Calu3 (cell line): Measurements from ENCODE around the gene OR1D2. TPM values are rescaled to one million over a fixed set of nuclear protein-coding genes. Genes with fewer than 3 reads are reported as not detected.
"Not testable (repeated sequence)": the region's sequence is repeated elsewhere in the genome, so short reads cannot be mapped to it uniquely, and the experiment has no call there.

Source experiments
- Bru-seq: library from RNA; stranded (reverse); fragments of 400-500 nt; gene quantifications from one replicate; lab custom pipeline; 2021; lab: Mats Ljungman, UMichigan
- BruChase-seq, 2 experiments: library from RNA; stranded (reverse); fragments of 400-500 nt; gene quantifications; one replicate each; lab custom pipeline; 2021; lab: Mats Ljungman, UMichigan
- BruUV-seq: library from RNA; stranded (reverse); fragments of 400-500 nt; replicated peaks from 2 replicates; lab custom pipeline; 2021; lab: Mats Ljungman, UMichigan
- CTCF ChIA-PET: fragments of 300-600 bp; sonication (Branson Sonifier 250); formaldehyde crosslinking; loops from one replicate; lab custom pipeline; 2022; ENCODE audit warnings: antibody characterized with exemption; lab: Charles Lee
- DNase-seq: peaks from one replicate; pipeline ENCODE4 v3.0.0; 2022
- H3K27ac Mint-ChIP-seq: one replicate; pipeline ENCODE4 v1.8.0; 2022; ENCODE audit warnings: mixed read lengths; ENCODE audit not compliant: unreplicated experiment
- H3K27me3 Mint-ChIP-seq: one replicate; pipeline ENCODE4 v1.8.0; 2022; ENCODE audit warnings: mixed read lengths; ENCODE audit not compliant: unreplicated experiment
- H3K36me3 Mint-ChIP-seq: one replicate; pipeline ENCODE4 v1.8.0; 2022; ENCODE audit warnings: mild to moderate bottlenecking, moderate library complexity, mixed read lengths; ENCODE audit not compliant: insufficient read depth, unreplicated experiment
- H3K4me1 Mint-ChIP-seq: one replicate; pipeline ENCODE4 v1.8.0; 2022; ENCODE audit warnings: mild to moderate bottlenecking, low read depth, mixed read lengths; ENCODE audit not compliant: unreplicated experiment
- H3K4me3 Mint-ChIP-seq: one replicate; pipeline ENCODE4 v1.8.0; 2022; ENCODE audit warnings: mild to moderate bottlenecking, low read depth, moderate library complexity, mixed read lengths; ENCODE audit not compliant: unreplicated experiment
- H3K9me3 Mint-ChIP-seq: one replicate; pipeline ENCODE4 v1.8.0; 2022; ENCODE audit warnings: low read depth, mixed read lengths; ENCODE audit not compliant: unreplicated experiment
- intact Hi-C: fragments of 100-400 bp; cut with micrococcal nuclease; formaldehyde crosslinking; loops from one replicate; pipeline ENCODE4 v1.10.0; 2022; ENCODE audit not compliant: unreplicated experiment
- long read RNA-seq: library from polyadenylated mRNA; stranded (forward); transcript quantifications from one replicate; pipeline ENCODE4 v2.0.0, GENCODE V29; 2022
- total RNA-seq: library from RNA; stranded (reverse); gene quantifications from 2 replicates; pipeline ENCODE4 v1.2.3, GENCODE V29; 2022
- TF ChIP-seq, protein P1 (sequence below): fragments of 200-600 bp; IDR thresholded peaks from one replicate; pipeline ENCODE4 v1.8.0; 2022; ENCODE audit warnings: antibody characterized with exemption; ENCODE audit not compliant: unreplicated experiment

Gene OR1D2, protein sequence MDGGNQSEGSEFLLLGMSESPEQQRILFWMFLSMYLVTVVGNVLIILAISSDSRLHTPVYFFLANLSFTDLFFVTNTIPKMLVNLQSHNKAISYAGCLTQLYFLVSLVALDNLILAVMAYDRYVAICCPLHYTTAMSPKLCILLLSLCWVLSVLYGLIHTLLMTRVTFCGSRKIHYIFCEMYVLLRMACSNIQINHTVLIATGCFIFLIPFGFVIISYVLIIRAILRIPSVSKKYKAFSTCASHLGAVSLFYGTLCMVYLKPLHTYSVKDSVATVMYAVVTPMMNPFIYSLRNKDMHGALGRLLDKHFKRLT
- total RNA-seq (not detected in 2 replicates), Bru-seq, nascent RNA (not detected), BruChase-seq, experiment 1, labeled RNA remaining after a 6-hour chase (not detected), BruChase-seq, experiment 2, labeled RNA remaining after a 2-hour chase (not detected)
- long read RNA-seq, result 0 reads

DNA sequence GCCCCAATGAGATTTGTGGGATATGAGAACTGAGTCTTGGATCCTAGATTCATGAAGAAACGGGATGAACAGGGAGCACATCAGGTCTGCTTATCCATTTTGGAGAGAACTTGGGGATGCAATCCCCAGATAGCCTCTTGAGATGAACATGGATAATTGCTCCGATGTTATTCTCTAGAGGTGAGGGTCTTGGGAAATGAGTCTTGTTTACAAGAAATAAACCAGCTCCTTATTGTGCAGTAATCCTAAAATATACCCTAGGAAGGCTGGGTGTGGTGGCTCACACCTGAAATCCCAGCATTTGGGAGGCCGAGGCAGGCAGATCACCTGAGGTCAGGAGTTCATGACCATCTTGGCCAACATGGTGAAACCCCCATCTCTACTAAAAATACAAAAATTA lies at the start of gene OR1D2:
Gene OR1D2 (minus strand): TSS at position 101 of the 400 bp plus-strand sequence. CDS start 11,426 bp downstream, outside the sequence.
- H3K4me3 Mint-ChIP-seq, result no peak within 1 kb of the TSS
- H3K4me1 Mint-ChIP-seq, result no peaks in the 10 kb centered on the region
- no peak within 1 kb of the TSS for H3K27ac Mint-ChIP-seq
- CTCF ChIA-PET, result no interaction called here
- no peak for DNase-seq
- H3K27me3 Mint-ChIP-seq, result peaks cover 84% of the 10 kb centered on the region
- H3K36me3 Mint-ChIP-seq, result no peaks in the 10 kb centered on the region
- intact Hi-C loops, result no loop called here
- H3K9me3 Mint-ChIP-seq, result peaks cover 3% of the 10 kb centered on the region
- BruUV-seq, result no TSS peak
- TF ChIP-seq, protein P1, sequence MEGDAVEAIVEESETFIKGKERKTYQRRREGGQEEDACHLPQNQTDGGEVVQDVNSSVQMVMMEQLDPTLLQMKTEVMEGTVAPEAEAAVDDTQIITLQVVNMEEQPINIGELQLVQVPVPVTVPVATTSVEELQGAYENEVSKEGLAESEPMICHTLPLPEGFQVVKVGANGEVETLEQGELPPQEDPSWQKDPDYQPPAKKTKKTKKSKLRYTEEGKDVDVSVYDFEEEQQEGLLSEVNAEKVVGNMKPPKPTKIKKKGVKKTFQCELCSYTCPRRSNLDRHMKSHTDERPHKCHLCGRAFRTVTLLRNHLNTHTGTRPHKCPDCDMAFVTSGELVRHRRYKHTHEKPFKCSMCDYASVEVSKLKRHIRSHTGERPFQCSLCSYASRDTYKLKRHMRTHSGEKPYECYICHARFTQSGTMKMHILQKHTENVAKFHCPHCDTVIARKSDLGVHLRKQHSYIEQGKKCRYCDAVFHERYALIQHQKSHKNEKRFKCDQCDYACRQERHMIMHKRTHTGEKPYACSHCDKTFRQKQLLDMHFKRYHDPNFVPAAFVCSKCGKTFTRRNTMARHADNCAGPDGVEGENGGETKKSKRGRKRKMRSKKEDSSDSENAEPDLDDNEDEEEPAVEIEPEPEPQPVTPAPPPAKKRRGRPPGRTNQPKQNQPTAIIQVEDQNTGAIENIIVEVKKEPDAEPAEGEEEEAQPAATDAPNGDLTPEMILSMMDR, result no peak

DNA sequence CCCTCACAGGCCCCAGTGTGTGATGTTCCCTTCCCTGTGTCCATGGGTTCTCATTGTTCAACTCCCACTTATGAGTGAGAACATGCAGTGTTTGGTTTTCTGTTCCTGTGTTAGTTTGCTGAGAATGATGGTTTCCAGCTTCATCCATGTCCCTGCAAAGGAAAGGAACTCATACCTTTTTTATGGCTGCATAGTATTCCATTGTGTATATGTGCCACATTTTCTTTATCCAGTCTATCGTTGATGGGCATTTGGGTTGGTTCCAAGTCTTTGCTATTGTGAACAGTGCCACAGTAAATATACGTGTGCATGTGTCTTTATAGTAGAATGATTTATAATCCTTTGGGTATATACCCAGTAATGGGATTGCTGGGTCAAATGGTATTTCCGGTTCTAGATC lies 33.3 kb upstream of the OR1D2 start:
- H3K36me3 Mint-ChIP-seq, H3K4me1 Mint-ChIP-seq, H3K4me3 Mint-ChIP-seq, DNase-seq, H3K27ac Mint-ChIP-seq, intact Hi-C loops, CTCF ChIA-PET, BruUV-seq, H3K9me3 Mint-ChIP-seq: not testable (repeated sequence)
- H3K27me3 Mint-ChIP-seq, result peaks cover 47% of the 10 kb centered on the region

DNA sequence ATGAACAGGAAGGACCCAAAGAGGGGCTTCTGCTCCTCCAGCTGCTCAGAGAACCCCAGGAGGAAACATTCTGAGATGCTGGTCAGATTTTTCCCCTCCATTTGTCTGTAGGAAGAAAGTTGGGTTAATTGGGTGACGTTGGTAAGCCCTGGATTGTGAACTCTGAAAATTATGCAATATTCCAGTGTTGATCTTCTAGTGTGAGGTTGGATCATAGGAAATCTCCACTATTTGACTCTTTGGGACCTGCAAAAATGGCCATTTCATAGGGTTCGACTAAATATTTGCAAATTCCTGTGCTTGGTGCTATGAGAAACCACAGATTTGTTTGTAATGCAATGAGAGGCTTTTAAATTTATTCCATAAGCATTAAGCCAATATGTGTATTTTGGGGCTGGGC lies 23.2 kb upstream of the OR1D2 start, which contains the start of gene OR1G1:
Gene OR1G1 (minus strand): TSS at position 101 of the 400 bp plus-strand sequence. CDS start 0 bp downstream, at position 101.
- Mint-ChIP-seq H3K4me3 (no peak within 1 kb of the TSS), H3K27ac (no peak within 1 kb of the TSS), H3K36me3 (no peaks in the 10 kb centered on the region), H3K9me3 (no peaks in the 10 kb centered on the region), H3K4me1 (no peaks in the 10 kb centered on the region), H3K27me3 (peaks cover 61% of the 10 kb centered on the region)
- DNase-seq, result no peak
- no TSS peak for BruUV-seq
- intact Hi-C loops, result no loop called here
- TF ChIP-seq, protein P1, result no peak
- CTCF ChIA-PET, result no interaction called here

DNA sequence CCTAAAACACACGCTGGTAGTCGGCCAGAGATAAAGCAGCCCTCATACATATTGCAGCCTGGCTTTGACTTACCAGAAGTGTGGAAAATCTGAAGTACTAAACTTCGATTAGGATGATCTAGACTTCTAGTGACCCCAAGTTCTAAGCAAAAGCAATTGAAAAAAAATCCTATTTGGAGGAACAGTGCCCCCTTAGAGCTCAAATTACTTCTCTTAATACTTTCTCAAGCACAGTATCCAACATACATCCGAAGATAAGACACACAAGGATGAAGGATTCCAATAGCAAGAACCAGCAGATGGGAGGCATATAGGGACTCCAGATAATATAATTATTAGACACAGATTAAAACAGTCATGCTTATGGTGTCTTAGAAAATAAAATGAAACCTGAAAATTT lies 30.4 kb downstream of the OR1D2 start:
- BruUV-seq, DNase-seq, H3K9me3 Mint-ChIP-seq, H3K4me3 Mint-ChIP-seq, H3K36me3 Mint-ChIP-seq, CTCF ChIA-PET, H3K27ac Mint-ChIP-seq, intact Hi-C loops, H3K4me1 Mint-ChIP-seq: not testable (repeated sequence)
- peaks cover 32% of the 10 kb centered on the region for H3K27me3 Mint-ChIP-seq

DNA sequence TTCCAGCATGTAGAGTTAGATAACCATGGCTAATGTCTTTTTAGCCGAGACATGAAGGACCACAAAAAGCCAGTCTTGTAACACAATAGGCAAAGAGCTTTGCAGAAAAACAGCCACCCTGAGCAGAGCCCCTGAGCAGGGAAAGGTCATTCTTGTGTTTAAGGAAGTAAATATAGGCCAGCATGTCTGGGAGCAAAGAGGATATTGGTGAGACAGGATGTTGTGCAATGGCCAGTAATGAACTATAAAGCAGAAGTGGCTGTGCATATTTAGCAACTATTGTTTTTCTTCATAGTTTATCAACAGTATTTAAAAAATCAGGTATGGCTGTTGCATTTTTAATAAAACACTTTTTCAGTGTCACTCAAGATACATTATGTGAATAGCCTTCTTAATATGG lies 39.0 kb downstream of the OR1D2 start:
- H3K27ac Mint-ChIP-seq, H3K36me3 Mint-ChIP-seq, BruUV-seq, CTCF ChIA-PET, intact Hi-C loops, H3K9me3 Mint-ChIP-seq, H3K4me1 Mint-ChIP-seq, H3K4me3 Mint-ChIP-seq, H3K27me3 Mint-ChIP-seq: not testable (repeated sequence)
- peak; percentile 13 for DNase-seq

DNA sequence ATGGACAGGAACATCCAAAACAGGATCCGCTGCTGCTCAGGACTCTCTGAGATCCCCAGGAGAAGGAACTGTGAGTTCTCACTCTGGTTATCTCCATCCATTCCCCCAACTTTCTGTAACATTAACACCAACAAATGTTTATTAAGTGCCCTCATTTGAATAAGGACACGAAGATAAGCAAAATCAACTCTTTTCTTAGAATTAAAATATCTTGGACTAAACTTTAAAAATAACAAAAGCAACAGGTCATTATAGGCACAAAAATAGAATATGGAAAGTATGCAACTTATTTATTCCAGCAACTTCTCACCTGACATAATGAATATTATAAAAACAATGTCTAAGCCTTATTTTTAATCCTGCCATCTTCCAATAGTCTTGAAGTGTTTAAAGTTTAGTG lies 40.7 kb downstream of the OR1D2 start, which contains the start of gene OR1D5:
Gene OR1D5 (minus strand): TSS at position 101 of the 400 bp plus-strand sequence. CDS start 0 bp downstream, at position 101.
- H3K4me1 Mint-ChIP-seq, BruUV-seq, CTCF ChIA-PET, H3K27ac Mint-ChIP-seq, H3K36me3 Mint-ChIP-seq, H3K27me3 Mint-ChIP-seq, DNase-seq, intact Hi-C loops, H3K4me3 Mint-ChIP-seq, H3K9me3 Mint-ChIP-seq: not testable (repeated sequence)

GRCh38 chr17:3062824-3063377 lies 41.3 kb downstream of the OR1D2 start:
- CTCF ChIA-PET, H3K27ac Mint-ChIP-seq, H3K4me1 Mint-ChIP-seq, H3K36me3 Mint-ChIP-seq, H3K4me3 Mint-ChIP-seq, H3K9me3 Mint-ChIP-seq, BruUV-seq, DNase-seq, H3K27me3 Mint-ChIP-seq, intact Hi-C loops: not testable (repeated sequence)

GRCh38 chr17:3054868-3055267 lies 49.4 kb downstream of the OR1D2 start:
- H3K4me3 Mint-ChIP-seq, DNase-seq, H3K36me3 Mint-ChIP-seq, BruUV-seq, H3K27ac Mint-ChIP-seq, H3K9me3 Mint-ChIP-seq, intact Hi-C loops, H3K27me3 Mint-ChIP-seq, H3K4me1 Mint-ChIP-seq, CTCF ChIA-PET: not testable (repeated sequence)
